ENCODE results near the gene SH3BP1. TPM values are rescaled to one million over a fixed set of nuclear protein-coding genes. Genes with fewer than 3 reads are reported as not detected.

SH3BP1 gene
- total and polyA plus RNA-seq, 2 of the 13 experiments (the other 11 are each of a cell fraction or from before 2014, with no cell fraction given) = 8.4 to 18.5 TPM

- no peak for TF ChIP-seq CSRNP2 (CRISPR knock-in tag; conservative IDR thresholded peaks at IDR 0.05; ENCODE audit: low read depth)
- TF ChIP-seq ZNF451 (CRISPR knock-in tag; IDR thresholded peaks at IDR 0.05) = no peak
- TF ChIP-seq RXRB (CRISPR knock-in tag; IDR thresholded peaks at IDR 0.05; ENCODE audit: borderline replicate concordance) = peak; percentile 58
- no peak for TF ChIP-seq ZNF660 (CRISPR knock-in tag; IDR thresholded peaks at IDR 0.05; ENCODE audit: borderline replicate concordance, low read depth)
- no peak; the same call in 1 of the 2 replicates for TF ChIP-seq NR2C2 (CRISPR knock-in tag; IDR thresholded peaks at IDR 0.05; ENCODE audit: borderline replicate concordance)
- TF ChIP-seq ZNF496 (CRISPR knock-in tag; IDR thresholded peaks at IDR 0.05; ENCODE audit: insufficient replicate concordance) = no peak
- TF ChIP-seq ZFYVE20 (CRISPR knock-in tag; IDR thresholded peaks at IDR 0.05; ENCODE audit: borderline replicate concordance, low read depth) = no peak
- no peak for TF ChIP-seq TP53 (CRISPR knock-in tag; conservative IDR thresholded peaks at IDR 0.05)
- no peak for TF ChIP-seq HIC2 (CRISPR knock-in tag; IDR thresholded peaks at IDR 0.05; ENCODE audit: low read depth)
- no peak for TF ChIP-seq IKZF4 (CRISPR knock-in tag; IDR thresholded peaks at IDR 0.05; ENCODE audit: borderline replicate concordance, low read depth, not compliant biosample characterization)
- TF ChIP-seq SRF (IDR thresholded peaks at IDR 0.05; ENCODE audit: low read depth, low read length) = no peak
- TF ChIP-seq HES4 (CRISPR knock-in tag; IDR thresholded peaks at IDR 0.05; ENCODE audit: borderline replicate concordance) = no peak
- TF ChIP-seq PHB2 (IDR thresholded peaks at IDR 0.05; ENCODE audit: partially characterized antibody) = no peak
- TF ChIP-seq RFX1 (IDR thresholded peaks at IDR 0.05) = no peak
- no peak for TF ChIP-seq ZNF33B (CRISPR knock-in tag; IDR thresholded peaks at IDR 0.05)
- no peak for TF ChIP-seq MED8 (CRISPR knock-in tag; IDR thresholded peaks at IDR 0.05; ENCODE audit: insufficient replicate concordance)
- no peak for TF ChIP-seq ZNF784 (CRISPR knock-in tag; IDR thresholded peaks at IDR 0.05; ENCODE audit: borderline replicate concordance)
- TF ChIP-seq RAD21 (CRISPR knock-in tag; IDR thresholded peaks at IDR 0.05) = peak; percentile 64
- no peak for TF ChIP-seq ZNF878 (CRISPR knock-in tag; IDR thresholded peaks at IDR 0.05)
- TF ChIP-seq ZNF572 (CRISPR knock-in tag; IDR thresholded peaks at IDR 0.05) = no peak
- TF ChIP-seq PRDM15 (CRISPR knock-in tag; IDR thresholded peaks at IDR 0.05) = no peak
These were observed 32.2 kb upstream of the SH3BP1 start (continued) for GRCh38 chr22:37607010-37607934.

Measured in HepG2 (cell line).